ENCODE results near the gene HEBP2. TPM values are rescaled to one million over a fixed set of nuclear protein-coding genes. Genes with fewer than 3 reads are reported as not detected.

The HEBP2 gene
- total RNA-seq, 1 donor from 2014 or later: 53.0 TPM

GRCh38 chr6:138446821-138447220 lies 42.8 kb downstream of the HEBP2 start:
- no peaks in the 10 kb centered on the region for H3K36me3 Mint-ChIP-seq (ENCODE audit: unreplicated experiment)
- peaks cover 2% of the 10 kb centered on the region for H3K9me3 Mint-ChIP-seq (ENCODE audit: unreplicated experiment)
- no peak for TF ChIP-seq CTCF (IDR thresholded peaks at IDR 0.05; ENCODE audit: partially characterized antibody, unreplicated experiment)
- H3K27me3 Mint-ChIP-seq (ENCODE audit: unreplicated experiment): no peaks in the 10 kb centered on the region
- peaks cover 3% of the 10 kb centered on the region for H3K4me1 Mint-ChIP-seq (ENCODE audit: low read depth, unreplicated experiment)
- no peak for DNase-seq
- no peak overlapping the region for H3K27ac Mint-ChIP-seq (ENCODE audit: unreplicated experiment)
- H3K4me3 Mint-ChIP-seq (ENCODE audit: unreplicated experiment): no peak overlapping the region

DNA sequence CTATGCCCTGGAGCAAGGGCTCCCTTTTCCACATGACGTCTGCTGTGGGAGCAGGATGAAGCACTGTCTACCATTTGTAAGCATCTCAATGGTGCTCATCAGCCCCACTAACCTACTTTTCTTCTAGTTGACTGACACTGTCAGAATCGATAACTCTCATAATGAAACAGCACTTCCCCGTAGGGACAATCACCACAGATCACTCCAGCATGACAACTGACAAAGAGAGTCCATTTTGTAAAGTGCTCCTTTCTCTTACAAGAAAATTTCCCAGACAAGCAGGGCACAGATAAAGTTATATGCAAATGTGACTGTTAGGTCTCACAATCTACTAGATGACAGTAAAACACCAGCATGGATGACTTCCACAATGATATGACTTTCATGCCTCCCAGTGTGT lies 46.4 kb downstream of the HEBP2 start:
- Mint-ChIP-seq H3K4me1 (ENCODE audit: low read depth, unreplicated experiment) (peaks cover 3% of the 10 kb centered on the region), H3K27me3 (ENCODE audit: unreplicated experiment) (no peaks in the 10 kb centered on the region), H3K36me3 (ENCODE audit: unreplicated experiment) (no peaks in the 10 kb centered on the region), H3K9me3 (ENCODE audit: unreplicated experiment) (peaks cover 2% of the 10 kb centered on the region), H3K27ac (ENCODE audit: unreplicated experiment) (no peak overlapping the region), H3K4me3 (ENCODE audit: unreplicated experiment) (no peak overlapping the region)
- no peak for DNase-seq
- no peak for TF ChIP-seq CTCF (IDR thresholded peaks at IDR 0.05; ENCODE audit: partially characterized antibody, unreplicated experiment)

GRCh38 chr6:138451043-138451442 lies 47.0 kb downstream of the HEBP2 start:
- no peak overlapping the region for H3K4me3 Mint-ChIP-seq (ENCODE audit: unreplicated experiment)
- H3K27ac Mint-ChIP-seq (ENCODE audit: unreplicated experiment): no peak overlapping the region
- no peak for DNase-seq
- no peaks in the 10 kb centered on the region for H3K27me3 Mint-ChIP-seq (ENCODE audit: unreplicated experiment)
- H3K9me3 Mint-ChIP-seq (ENCODE audit: unreplicated experiment): peaks cover 2% of the 10 kb centered on the region
- no peak for TF ChIP-seq CTCF (IDR thresholded peaks at IDR 0.05; ENCODE audit: partially characterized antibody, unreplicated experiment)
- no peaks in the 10 kb centered on the region for H3K36me3 Mint-ChIP-seq (ENCODE audit: unreplicated experiment)
- peaks cover 3% of the 10 kb centered on the region for H3K4me1 Mint-ChIP-seq (ENCODE audit: low read depth, unreplicated experiment)

- peaks cover 3% of the 10 kb centered on the region for H3K27me3 Mint-ChIP-seq (ENCODE audit: unreplicated experiment)
- TF ChIP-seq CTCF (IDR thresholded peaks at IDR 0.05; ENCODE audit: partially characterized antibody, unreplicated experiment): no peak
- no peaks in the 10 kb centered on the region for H3K36me3 Mint-ChIP-seq (ENCODE audit: unreplicated experiment)
- peaks cover 4% of the 10 kb centered on the region for H3K4me1 Mint-ChIP-seq (ENCODE audit: low read depth, unreplicated experiment)
- no peak overlapping the region for H3K27ac Mint-ChIP-seq (ENCODE audit: unreplicated experiment)
- no peak overlapping the region for H3K4me3 Mint-ChIP-seq (ENCODE audit: unreplicated experiment)
- peaks cover 4% of the 10 kb centered on the region for H3K9me3 Mint-ChIP-seq (ENCODE audit: unreplicated experiment)
- no peak for DNase-seq
Observed at GRCh38 chr6:138454981-138455706, 51.1 kb downstream of the HEBP2 start.

- Mint-ChIP-seq H3K36me3 (ENCODE audit: unreplicated experiment) (no peaks in the 10 kb centered on the region), H3K27ac (ENCODE audit: unreplicated experiment) (no peak overlapping the region), H3K4me3 (ENCODE audit: unreplicated experiment) (no peak overlapping the region), H3K27me3 (ENCODE audit: unreplicated experiment) (peaks cover 3% of the 10 kb centered on the region), H3K9me3 (ENCODE audit: unreplicated experiment) (peaks cover 4% of the 10 kb centered on the region), H3K4me1 (ENCODE audit: low read depth, unreplicated experiment) (peaks cover 2% of the 10 kb centered on the region)
- DNase-seq: no peak
- no peak for TF ChIP-seq CTCF (IDR thresholded peaks at IDR 0.05; ENCODE audit: partially characterized antibody, unreplicated experiment)
Observed at GRCh38 chr6:138455746-138456400, 51.9 kb downstream of the HEBP2 start.
